Measurements from ENCODE around the gene APOD. TPM values are rescaled to one million over a fixed set of nuclear protein-coding genes. Genes with fewer than 3 reads are reported as not detected.
"Not testable (repeated sequence)": the region's sequence is repeated elsewhere in the genome, so short reads cannot be mapped to it uniquely, and the experiment has no call there.

APOD gene
- polyA plus RNA-seq, 12 donors = 21.3 to 57.9 (median 38.5) TPM; not detected in 1

GRCh38 chr3:195591220-195591619, 7.5 kb upstream of the APOD start:
- no peak for DNase-seq

DNA sequence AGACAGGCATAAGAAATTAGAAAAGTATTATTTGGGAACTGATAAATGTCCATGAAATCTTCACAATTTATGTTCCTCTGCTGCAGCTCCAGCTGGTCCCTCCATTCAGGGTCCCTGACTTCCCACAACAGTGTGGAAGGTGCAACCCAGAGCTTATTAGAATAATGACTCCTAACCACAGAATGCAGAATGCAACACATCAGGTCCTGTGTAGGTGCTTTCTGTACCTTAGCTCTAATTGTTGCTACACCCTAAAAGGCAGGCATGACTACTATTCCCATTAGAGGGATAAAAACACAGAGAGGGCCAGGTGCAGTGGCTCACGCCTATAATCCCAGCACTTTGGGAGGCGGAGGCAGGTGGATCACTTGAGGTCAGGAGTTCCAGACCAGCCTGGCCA, 6.6 kb upstream of the APOD start:
- not testable (repeated sequence) for DNase-seq

GRCh38 chr3:195589796-195590195, 6.1 kb upstream of the APOD start:
- not testable (repeated sequence) for DNase-seq

- no peak for DNase-seq
These were observed 4.1 kb upstream of the APOD start for GRCh38 chr3:195587824-195588223.

- DNase-seq = no peak
These were observed 3.7 kb upstream of the APOD start for GRCh38 chr3:195587406-195587805.

DNA sequence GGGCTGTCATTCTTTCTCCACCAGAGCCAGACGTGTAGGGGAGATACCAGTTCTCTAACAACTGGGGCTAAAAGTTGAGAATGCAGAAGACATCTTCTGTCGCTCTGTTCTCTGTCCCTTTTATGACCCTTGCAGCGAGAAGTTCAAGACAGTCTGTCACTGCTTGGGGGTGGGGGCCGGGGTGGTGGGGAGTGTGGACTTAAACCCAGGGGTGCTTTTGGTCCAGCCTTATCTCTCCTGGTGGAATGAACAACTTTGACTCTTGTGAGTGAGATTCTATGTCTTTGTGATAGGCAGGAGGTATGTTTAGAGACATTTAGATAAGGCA, 767 bp upstream of the APOD start:
- DNase-seq = no peak

- no peak for DNase-seq
These were observed 793 bp downstream of the APOD start for GRCh38 chr3:195582947-195583346.

GRCh38 chr3:195580744-195581443, 2.8 kb downstream of the APOD start:
- DNase-seq = no peak

GRCh38 chr3:195579281-195579680, 4.5 kb downstream of the APOD start:
- no peak for DNase-seq

DNA sequence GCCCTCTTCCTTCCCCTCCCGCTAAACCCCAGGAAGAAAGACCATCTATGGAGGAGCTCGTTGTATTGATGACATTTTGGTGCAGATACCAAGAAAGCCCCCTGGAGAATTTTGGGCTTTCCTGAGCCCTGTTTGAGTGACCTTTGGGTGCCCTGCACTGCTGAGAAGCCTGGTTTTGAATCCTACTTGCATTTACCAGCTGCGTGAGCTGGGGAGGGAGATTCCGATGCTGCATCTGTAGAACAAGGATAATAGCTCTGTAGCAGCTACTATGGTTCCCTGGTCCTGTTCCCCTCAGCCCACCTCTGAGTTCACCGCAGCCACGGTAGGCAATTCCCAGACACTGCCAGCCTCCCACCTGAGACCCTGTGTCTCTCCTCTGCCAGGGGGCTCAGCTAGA, 5.2 kb downstream of the APOD start:
- no peak for DNase-seq

GRCh38 chr3:195577645-195578177, 6.0 kb downstream of the APOD start:
- DNase-seq = no peak

- no peak for DNase-seq
These were observed 9.0 kb downstream of the APOD start for GRCh38 chr3:195574497-195575304.

DNA sequence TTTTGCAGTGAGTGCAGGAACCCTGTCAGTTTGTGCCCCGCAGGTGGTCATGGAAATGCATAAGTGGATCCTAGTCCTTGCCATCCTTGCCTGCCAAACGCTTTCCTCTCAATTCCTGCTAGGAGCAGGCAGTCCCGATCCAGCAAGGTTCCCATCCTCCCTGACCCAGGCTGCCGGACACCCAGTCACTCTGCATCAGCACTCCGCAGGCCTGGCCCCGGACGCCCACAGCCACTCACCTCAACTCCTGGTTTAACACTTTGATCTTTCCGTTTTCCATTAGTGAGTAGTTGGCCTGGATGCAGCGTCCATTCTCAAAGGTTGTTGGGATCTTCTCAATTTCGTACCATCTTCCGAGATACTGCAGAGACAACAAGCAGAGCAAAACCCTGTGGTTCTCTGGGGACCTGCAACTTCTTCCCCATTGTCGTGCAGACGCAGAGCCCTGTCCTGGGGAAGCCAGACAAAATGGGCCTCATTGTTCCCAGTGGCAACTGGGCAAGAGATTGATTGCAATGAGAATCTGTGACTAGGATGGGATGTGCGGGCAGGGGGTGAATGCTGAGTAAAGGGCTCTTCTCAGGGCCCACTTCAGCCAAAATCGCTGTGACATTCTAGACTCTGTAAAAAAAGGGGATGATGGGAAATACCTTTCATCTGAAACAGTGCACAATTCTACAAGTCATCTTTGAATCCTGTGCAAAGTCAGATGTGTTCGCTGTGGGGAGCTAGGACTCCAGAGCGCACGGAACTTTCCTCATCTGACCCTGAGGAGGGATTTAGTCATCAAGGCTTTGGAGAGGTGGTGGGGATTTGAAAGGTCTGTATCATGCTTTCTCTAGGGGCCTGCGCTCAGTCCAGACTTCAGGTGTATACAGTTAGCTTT, 9.9 kb downstream of the APOD start:
- no peak for DNase-seq

GRCh38 chr3:195571361-195571760, 12.4 kb downstream of the APOD start:
- DNase-seq = no peak

DNA sequence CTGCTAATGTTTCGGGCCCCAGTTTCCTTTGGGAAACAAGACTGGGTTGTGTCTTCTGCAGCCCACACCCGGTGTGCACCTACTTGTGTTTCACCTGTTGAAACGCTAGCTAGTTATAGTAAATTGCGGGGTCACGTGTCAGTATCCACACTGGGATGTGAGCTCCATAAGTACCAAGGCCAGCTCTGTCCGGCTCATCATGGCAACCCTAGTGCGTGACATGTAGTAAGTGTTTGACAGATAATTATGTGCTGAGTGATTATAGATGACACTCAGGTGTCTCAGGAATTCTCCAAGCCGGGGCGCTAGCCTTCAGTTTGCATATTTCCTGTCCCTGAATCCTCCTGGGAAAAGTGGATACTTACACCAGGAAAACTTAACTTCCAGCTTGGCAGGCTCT, 12.8 kb downstream of the APOD start:
- DNase-seq = no peak

- DNase-seq = no peak
These were observed 13.4 kb downstream of the APOD start for GRCh38 chr3:195570344-195570743.

GRCh38 chr3:195568630-195569029, 15.1 kb downstream of the APOD start:
- DNase-seq = no peak

DNA sequence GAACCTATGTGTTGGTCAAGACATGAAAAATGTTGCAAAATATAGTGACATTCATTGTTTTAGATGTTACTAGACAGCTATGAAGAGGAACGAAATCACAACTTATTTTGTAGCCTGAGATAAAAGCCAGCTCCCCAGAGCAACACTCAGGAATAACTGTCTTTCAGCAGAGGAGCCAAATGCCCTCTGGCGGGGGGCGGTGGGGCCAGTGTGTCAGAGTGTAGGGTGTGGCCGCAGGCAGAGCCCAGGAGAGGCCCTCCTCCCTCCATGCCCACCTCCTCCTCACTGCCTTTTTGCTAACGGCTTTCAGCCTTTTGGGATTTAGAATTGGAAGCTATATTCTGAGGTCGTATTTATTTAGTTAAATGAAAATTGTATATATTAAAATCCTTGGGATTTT, 16.9 kb downstream of the APOD start:
- DNase-seq = no peak

DNA sequence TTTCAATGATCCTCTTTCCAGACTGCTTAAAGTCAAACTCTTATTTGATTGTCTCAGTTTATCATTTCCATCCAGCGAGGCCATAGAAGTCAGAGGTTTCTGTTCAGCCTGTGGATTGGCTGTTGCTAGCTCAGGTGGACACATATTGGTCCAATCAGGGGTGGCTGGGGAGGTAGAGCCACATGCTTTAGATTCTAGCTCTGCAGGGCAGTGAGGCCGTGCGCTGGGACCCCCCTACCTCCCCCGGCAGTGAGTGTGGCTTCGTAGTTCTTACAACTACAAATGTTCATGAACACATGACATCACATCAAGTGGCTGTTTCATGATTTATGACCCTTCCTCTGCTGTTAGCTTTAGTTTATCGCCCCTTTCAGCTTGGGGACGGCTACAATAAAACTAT, 18.0 kb downstream of the APOD start:
- no peak for DNase-seq

DNA sequence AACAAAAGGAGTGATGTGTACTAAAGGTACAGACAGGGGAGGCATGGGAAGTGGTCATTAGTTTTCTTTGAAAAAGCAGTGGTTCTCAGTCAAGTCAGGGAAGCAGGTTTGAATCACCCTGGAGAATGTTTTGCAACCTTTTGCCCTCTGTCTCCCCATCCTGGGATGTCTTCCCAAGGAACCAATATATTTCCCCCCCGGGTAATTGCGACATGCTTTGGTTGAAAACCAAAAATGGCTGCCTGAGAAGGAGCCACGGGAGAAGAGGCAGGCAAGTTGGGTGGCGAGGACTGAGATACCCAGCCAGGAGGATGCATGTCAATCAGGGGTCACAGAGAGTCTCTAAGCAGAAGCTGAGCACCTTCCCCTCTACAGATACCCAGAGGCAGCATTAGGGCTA, 20.4 kb downstream of the APOD start:
- DNase-seq = no peak

DNA sequence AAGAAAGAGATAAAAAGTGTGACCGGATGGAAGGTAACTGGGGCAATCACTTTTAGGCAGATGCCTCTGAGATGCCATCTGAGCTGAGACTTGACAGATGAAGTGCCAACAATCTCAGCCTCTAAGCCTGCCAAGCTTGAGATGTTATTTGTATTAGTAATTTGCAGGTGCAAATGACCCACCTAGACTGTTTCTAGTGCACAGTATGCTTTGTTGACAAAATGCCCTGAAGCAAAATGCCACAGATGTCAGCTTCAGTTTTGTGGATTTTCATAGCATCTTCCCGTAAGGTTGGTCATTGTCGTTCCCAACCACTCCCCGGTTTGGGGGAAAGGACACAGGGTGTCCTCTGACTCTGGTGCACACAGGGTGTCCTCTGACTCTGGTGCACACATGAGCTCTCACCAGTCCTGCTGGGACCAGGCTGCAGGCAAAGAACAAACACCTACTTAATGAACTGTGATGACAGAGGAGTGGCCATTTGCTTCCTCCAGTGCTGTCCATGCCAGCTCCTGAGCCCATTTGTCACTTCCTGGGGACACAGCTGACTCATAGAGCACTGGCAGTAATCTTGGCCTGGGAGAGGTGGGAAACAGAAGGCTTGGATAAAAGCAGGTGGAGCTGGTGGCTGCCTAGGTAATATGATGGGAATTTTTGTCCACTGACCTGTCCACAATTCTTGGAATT, 23.9 kb downstream of the APOD start:
- DNase-seq = no peak

DNA sequence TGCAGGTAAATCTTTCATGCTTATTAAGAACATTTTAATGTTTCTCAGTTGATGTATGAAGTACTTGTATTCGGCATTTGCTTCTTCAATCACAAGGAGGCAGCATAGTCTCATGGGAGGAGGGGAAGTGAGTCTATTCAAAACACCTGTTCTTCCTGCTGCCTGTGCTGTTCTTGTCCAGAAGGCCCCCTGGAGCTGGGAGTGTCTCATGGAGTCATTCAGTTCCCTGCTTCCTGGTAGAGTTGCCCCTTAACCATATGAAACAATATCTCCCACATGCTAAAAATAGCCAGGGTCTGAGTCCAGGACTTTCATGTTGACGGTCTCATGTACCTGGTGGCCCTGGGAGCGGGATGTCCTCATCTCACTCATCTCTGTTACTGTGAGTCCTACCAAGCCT, 25.1 kb downstream of the APOD start:
- no peak for DNase-seq
